ENCODE results near the gene AP1S3. TPM values are rescaled to one million over a fixed set of nuclear protein-coding genes. Genes with fewer than 3 reads are reported as not detected.

The AP1S3 gene
- total RNA-seq, 1 donor from 2014 or later = 5.2 TPM

- Mint-ChIP-seq H3K4me1 (ENCODE audit: low read depth) (peaks cover 4% of the 10 kb centered on the region), H3K9me3 (ENCODE audit: low read depth) (peaks cover 2% of the 10 kb centered on the region), H3K27me3 (ENCODE audit: low read depth) (no peaks in the 10 kb centered on the region), H3K36me3 (ENCODE audit: low read depth) (peaks cover 2% of the 10 kb centered on the region), H3K4me3 (ENCODE audit: unreplicated experiment) (no peak overlapping the region), H3K27ac (ENCODE audit: unreplicated experiment) (no peak overlapping the region)
- no peak for DNase-seq (ENCODE audit: low spot score)
- TF ChIP-seq CTCF (IDR thresholded peaks at IDR 0.05) = no peak
Measured at GRCh38 chr2:223784221-223784772, 53.1 kb downstream of the AP1S3 start.

- H3K9me3 Mint-ChIP-seq (ENCODE audit: low read depth) = peaks cover 2% of the 10 kb centered on the region
- peaks cover 3% of the 10 kb centered on the region for H3K4me1 Mint-ChIP-seq (ENCODE audit: low read depth)
- peaks cover 2% of the 10 kb centered on the region for H3K36me3 Mint-ChIP-seq (ENCODE audit: low read depth)
- H3K27ac Mint-ChIP-seq (ENCODE audit: unreplicated experiment) = no peak overlapping the region
- no peak for TF ChIP-seq CTCF (IDR thresholded peaks at IDR 0.05)
- DNase-seq (ENCODE audit: low spot score) = no peak
- no peaks in the 10 kb centered on the region for H3K27me3 Mint-ChIP-seq (ENCODE audit: low read depth)
- no peak overlapping the region for H3K4me3 Mint-ChIP-seq (ENCODE audit: unreplicated experiment)
Measured at GRCh38 chr2:223782629-223783028, 54.8 kb downstream of the AP1S3 start.

- peaks cover 3% of the 10 kb centered on the region for H3K4me1 Mint-ChIP-seq (ENCODE audit: low read depth)
- H3K9me3 Mint-ChIP-seq (ENCODE audit: low read depth) = no peaks in the 10 kb centered on the region
- H3K36me3 Mint-ChIP-seq (ENCODE audit: low read depth) = peaks cover 2% of the 10 kb centered on the region
- no peaks in the 10 kb centered on the region for H3K27me3 Mint-ChIP-seq (ENCODE audit: low read depth)
- no peak overlapping the region for H3K4me3 Mint-ChIP-seq (ENCODE audit: unreplicated experiment)
- H3K27ac Mint-ChIP-seq (ENCODE audit: unreplicated experiment) = no peak overlapping the region
- DNase-seq (ENCODE audit: low spot score) = no peak
- no peak for TF ChIP-seq CTCF (IDR thresholded peaks at IDR 0.05)
Measured at GRCh38 chr2:223781560-223781959, 55.8 kb downstream of the AP1S3 start.

GRCh38 chr2:223779877-223780276 lies 57.5 kb downstream of the AP1S3 start:
- DNase-seq (ENCODE audit: low spot score) = no peak
- no peak overlapping the region for H3K27ac Mint-ChIP-seq (ENCODE audit: unreplicated experiment)
- no peaks in the 10 kb centered on the region for H3K27me3 Mint-ChIP-seq (ENCODE audit: low read depth)
- H3K9me3 Mint-ChIP-seq (ENCODE audit: low read depth) = no peaks in the 10 kb centered on the region
- peak; percentile 68 for TF ChIP-seq CTCF (IDR thresholded peaks at IDR 0.05)
- no peak overlapping the region for H3K4me3 Mint-ChIP-seq (ENCODE audit: unreplicated experiment)
- peaks cover 3% of the 10 kb centered on the region for H3K4me1 Mint-ChIP-seq (ENCODE audit: low read depth)
- peaks cover 6% of the 10 kb centered on the region for H3K36me3 Mint-ChIP-seq (ENCODE audit: low read depth)

GRCh38 chr2:223774193-223774592 lies 63.2 kb downstream of the AP1S3 start:
- H3K4me3 Mint-ChIP-seq (ENCODE audit: unreplicated experiment) = no peak overlapping the region
- H3K27ac Mint-ChIP-seq (ENCODE audit: unreplicated experiment) = no peak overlapping the region
- no peak for DNase-seq (ENCODE audit: low spot score)
- TF ChIP-seq CTCF (IDR thresholded peaks at IDR 0.05) = no peak
- no peaks in the 10 kb centered on the region for H3K27me3 Mint-ChIP-seq (ENCODE audit: low read depth)
- H3K36me3 Mint-ChIP-seq (ENCODE audit: low read depth) = peaks cover 12% of the 10 kb centered on the region
- H3K4me1 Mint-ChIP-seq (ENCODE audit: low read depth) = peaks cover 6% of the 10 kb centered on the region
- H3K9me3 Mint-ChIP-seq (ENCODE audit: low read depth) = no peaks in the 10 kb centered on the region

All from chondrocyte (in vitro differentiated cells).